Spleen (tissue), 3 donors: ENCODE data around the gene ZNF227.

ENCODE experiments used
- POLR2A ChIP-seq, 3 donors: fragments of 450-650 bp; IDR thresholded peaks; one replicate each; pipeline ENCODE4 v1.5.1; 2017; ENCODE audit warnings: antibody characterized with exemption in 3 of 3, mild to moderate bottlenecking in 1 of 3
- POLR2AphosphoS5 ChIP-seq, 3 donors: sonication (generic); formaldehyde crosslinking; IDR thresholded peaks; one replicate each; pipeline ENCODE4 v1.5.1; 2017; ENCODE audit warnings: antibody characterized with exemption in 3 of 3

GRCh38 chr19:44228318-44228717 is 16.0 kb downstream of the ZNF227 start:
- no peak for TF ChIP-seq POLR2A (IDR thresholded peaks at IDR 0.05)
- TF ChIP-seq POLR2AphosphoS5 (IDR thresholded peaks at IDR 0.05): no peak
